ENCODE results near the gene SOX18. TPM values are rescaled to one million over a fixed set of nuclear protein-coding genes. Genes with fewer than 3 reads are reported as not detected.
A peak's percentile ranks its signal among the peaks of the same experiment; 100 is the strongest.

Gene SOX18
- total and polyA plus RNA-seq, 2 experiments from 2014 or later, result 0.21 TPM; not detected in 1

DNA sequence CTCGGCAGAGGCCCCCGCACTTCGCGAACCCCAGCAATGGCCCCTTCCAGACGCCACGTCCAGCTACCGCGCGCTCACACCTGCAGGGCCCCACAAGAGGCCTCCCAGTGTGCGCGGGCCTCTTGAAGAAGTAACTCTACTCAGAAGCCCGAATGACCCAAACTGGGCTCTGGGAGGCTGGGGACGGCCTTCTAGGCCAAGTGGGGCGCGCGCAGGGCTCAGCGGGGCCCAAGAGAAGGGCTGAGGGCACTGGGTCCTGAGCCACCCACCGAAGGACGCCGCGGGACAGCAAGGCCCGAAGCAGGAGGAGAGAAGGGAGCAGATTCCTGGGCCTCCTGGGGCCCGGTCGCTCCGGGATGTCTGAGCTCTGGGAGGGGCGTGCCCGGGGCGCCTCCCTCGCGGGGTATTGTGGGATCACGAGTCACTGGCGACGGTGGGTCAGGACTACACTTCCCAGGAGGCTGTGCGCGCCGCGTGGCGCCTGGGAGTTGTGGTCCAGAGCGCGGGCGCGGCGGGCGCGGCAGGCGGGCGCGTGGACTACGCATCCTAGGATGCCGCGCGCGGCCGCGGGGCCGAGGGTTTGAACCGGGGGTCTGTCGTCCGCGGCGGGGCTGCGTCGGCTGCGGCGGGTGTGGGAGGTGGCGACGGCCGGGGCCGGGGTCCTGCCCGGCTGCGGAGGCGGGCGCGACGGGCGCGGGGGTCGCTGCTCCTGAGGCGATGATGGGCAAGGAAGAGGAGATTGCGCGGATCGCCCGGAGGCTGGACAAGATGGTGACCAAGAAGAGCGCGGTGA, 13.4 kb upstream of the SOX18 start, which contains the start of gene TCEA2:
TSS of gene TCEA2 (plus strand) at position 603 of the 793 bp plus-strand sequence. CDS start at position 718, 115 bp downstream.
- Mint-ChIP-seq H3K27ac (no peak within 1 kb of the TSS), H3K36me3 (ENCODE audit: low read depth) (no peaks in the 10 kb centered on the region), H3K4me1 (peaks cover 36% of the 10 kb centered on the region), H3K4me3 (peak within 1 kb of the TSS; percentile 82), H3K9me3 (no peaks in the 10 kb centered on the region), H3K27me3 (ENCODE audit: insufficient read depth, low read depth, poor library complexity) (peaks cover 14% of the 10 kb centered on the region)
- peak; percentile 97 for DNase-seq (ENCODE audit: low spot score)
- no peaks in the 10 kb centered on the region for H3K36me3 ChIP-seq (ENCODE audit: insufficient read depth)
- no peaks in the 10 kb centered on the region for H3K79me2 ChIP-seq (replicated peaks; ENCODE audit: insufficient read depth)
- H3K9me2 ChIP-seq (ENCODE audit: insufficient read depth), result no peaks in the 10 kb centered on the region
- H3K4me1 ChIP-seq (ENCODE audit: insufficient read depth), result peaks cover 17% of the 10 kb centered on the region; the same call in 1 of the 2 replicates
- H3F3A ChIP-seq (replicated peaks; ENCODE audit: low read depth), result peaks cover 6% of the 10 kb centered on the region; the same call in 1 of the 2 replicates
- no peak within 1 kb of the TSS for H3K27ac ChIP-seq (ENCODE audit: low read depth)
- H2AFZ ChIP-seq, result peak within 1 kb of the TSS; percentile 97
- H3K4me3 ChIP-seq, result peak within 1 kb of the TSS; percentile 85
- no peaks in the 10 kb centered on the region for H3K27me3 ChIP-seq (ENCODE audit: insufficient read depth)
- no peaks in the 10 kb centered on the region for H4K20me1 ChIP-seq (replicated peaks; ENCODE audit: insufficient read depth)
- peak; percentile 79 for TF ChIP-seq CREB1 (CRISPR knock-in tag; IDR thresholded peaks at IDR 0.05; ENCODE audit: low read depth)
- no peak for TF ChIP-seq EZH2phosphoT487 (IDR thresholded peaks at IDR 0.05; ENCODE audit: unreplicated experiment)
- TF ChIP-seq POLR2AphosphoS5 (IDR thresholded peaks at IDR 0.05; ENCODE audit: low read depth), result peak; percentile 78
- TF ChIP-seq ZNF331 (CRISPR knock-in tag; IDR thresholded peaks at IDR 0.05; ENCODE audit: low read depth), result no peak
- TF ChIP-seq ETS1 (IDR thresholded peaks at IDR 0.05), result peak; percentile 99
- H3K4me2 ChIP-seq, result peak within 1 kb of the TSS; percentile 90
- peak; percentile 81 for ATAC-seq

GRCh38 chr20:64062276-64062595, 12.8 kb upstream of the SOX18 start:
- Mint-ChIP-seq H3K27ac (no peak overlapping the region), H3K4me3 (peak overlapping the region; percentile 82), H3K4me1 (peaks cover 41% of the 10 kb centered on the region), H3K27me3 (ENCODE audit: insufficient read depth, low read depth, poor library complexity) (peaks cover 14% of the 10 kb centered on the region), H3K9me3 (no peaks in the 10 kb centered on the region), H3K36me3 (ENCODE audit: low read depth) (no peaks in the 10 kb centered on the region)
- no peak for TF ChIP-seq EZH2phosphoT487 (IDR thresholded peaks at IDR 0.05; ENCODE audit: unreplicated experiment)
- no peak for TF ChIP-seq REST (IDR thresholded peaks at IDR 0.05; ENCODE audit: unreplicated experiment)
- TF ChIP-seq STAT1 (IDR thresholded peaks at IDR 0.05; ENCODE audit: unreplicated experiment), result no peak
- no peak for TF ChIP-seq JUNB (IDR thresholded peaks at IDR 0.05; ENCODE audit: unreplicated experiment)
- no peak for TF ChIP-seq EZH2 (IDR thresholded peaks at IDR 0.05; ENCODE audit: low read depth, unreplicated experiment)
- TF ChIP-seq ZNF331 (CRISPR knock-in tag; IDR thresholded peaks at IDR 0.05; ENCODE audit: low read depth), result no peak
- no peak for TF ChIP-seq CTCF (conservative IDR thresholded peaks at IDR 0.05; ENCODE audit: low read depth in 2 of 2)
- TF ChIP-seq CREB1 (CRISPR knock-in tag; IDR thresholded peaks at IDR 0.05; ENCODE audit: low read depth), result no peak
- TF ChIP-seq NANOG (IDR thresholded peaks at IDR 0.05; ENCODE audit: borderline replicate concordance), result no peak
- no peak for TF ChIP-seq ZNF114 (CRISPR knock-in tag; IDR thresholded peaks at IDR 0.05)
- no peak for TF ChIP-seq POLR2AphosphoS5 (IDR thresholded peaks at IDR 0.05; ENCODE audit: low read depth)
- TF ChIP-seq ETS1 (IDR thresholded peaks at IDR 0.05), result no peak
- no peak overlapping the region for H3K27ac ChIP-seq (ENCODE audit: low read depth)
- H4K20me1 ChIP-seq (replicated peaks; ENCODE audit: insufficient read depth), result no peaks in the 10 kb centered on the region
- no peak for DNase-seq (ENCODE audit: low spot score)
- peak overlapping the region; percentile 90 for H3K4me2 ChIP-seq
- peak overlapping the region; percentile 85 for H3K4me3 ChIP-seq
- H3K9me2 ChIP-seq (ENCODE audit: insufficient read depth), result no peaks in the 10 kb centered on the region
- H3K4me1 ChIP-seq (ENCODE audit: insufficient read depth), result peaks cover 17% of the 10 kb centered on the region; the same call in 1 of the 2 replicates
- no peaks in the 10 kb centered on the region for H3K79me2 ChIP-seq (replicated peaks; ENCODE audit: insufficient read depth)
- H3K36me3 ChIP-seq (ENCODE audit: insufficient read depth), result no peaks in the 10 kb centered on the region
- ATAC-seq, result no peak
- peaks cover 6% of the 10 kb centered on the region; the same call in 1 of the 2 replicates for H3F3A ChIP-seq (replicated peaks; ENCODE audit: low read depth)
- H3K27me3 ChIP-seq (ENCODE audit: insufficient read depth), result no peaks in the 10 kb centered on the region
- peak overlapping the region; percentile 97; the same call in 1 of the 2 replicates for H2AFZ ChIP-seq

Measured in GM23338 (cell line).